DOHH2 (cell line): ENCODE measurements around the gene PEX10.

Experiments
- H3F3A ChIP-seq: fragments of 200-600 bp; sonication (generic), shearing (Covaris generic); 2 replicates; pipeline ENCODE4 v1.6.0; 2016; ENCODE audit warnings: antibody characterized with exemption, mild to moderate bottlenecking; ENCODE audit not compliant: control insufficient read depth, insufficient read depth
- H3K27ac ChIP-seq: fragments of 200-600 bp; sonication (generic); 2 replicates; pipeline ENCODE4 v1.5.1; 2014; ENCODE audit warnings: low read depth, mild to moderate bottlenecking, low read length, moderate library complexity
- H3K27me3 ChIP-seq: fragments of 200-600 bp; sonication (generic); 2 replicates; pipeline ENCODE4 v1.6.1; 2014; ENCODE audit warnings: mild to moderate bottlenecking, low read length, mixed read lengths; ENCODE audit not compliant: control insufficient read depth
- H3K36me3 ChIP-seq: fragments of 200-600 bp; sonication (generic); 2 replicates; pipeline ENCODE4 v1.6.1; 2014; ENCODE audit warnings: mild to moderate bottlenecking, low read length, moderate library complexity, mixed read lengths; ENCODE audit not compliant: control insufficient read depth
- H3K4me1 ChIP-seq: fragments of 200-600 bp; sonication (generic); 2 replicates; pipeline ENCODE4 v1.6.1; 2014; ENCODE audit warnings: mild to moderate bottlenecking, low read length, mixed read lengths; ENCODE audit not compliant: control insufficient read depth
- H3K4me2 ChIP-seq: fragments of 200-600 bp; sonication (generic); 2 replicates; pipeline ENCODE4 v1.6.0; 2014; ENCODE audit warnings: mild to moderate bottlenecking, low read length, moderate library complexity
- H3K4me3 ChIP-seq: fragments of 200-600 bp; sonication (generic); 2 replicates; pipeline ENCODE4 v1.5.1; 2014; ENCODE audit warnings: mild to moderate bottlenecking, low read length, mixed read lengths
- H3K79me2 ChIP-seq: fragments of 200-600 bp; sonication (generic); 2 replicates; pipeline ENCODE4 v1.6.1; 2014; ENCODE audit warnings: mild to moderate bottlenecking, low read length, mixed read lengths; ENCODE audit not compliant: control insufficient read depth
- H3K9me2 ChIP-seq: fragments of 200-600 bp; sonication (generic); replicated peaks from 2 replicates; pipeline ENCODE4 v1.6.1; 2014; ENCODE audit warnings: mild to moderate bottlenecking, low read length, mixed read lengths; ENCODE audit not compliant: control insufficient read depth
- H3K9me3 ChIP-seq: fragments of 200-600 bp; sonication (generic); 2 replicates; pipeline ENCODE4 v1.6.1; 2014; ENCODE audit warnings: antibody characterized with exemption, low read length, mixed read lengths; ENCODE audit not compliant: control insufficient read depth, insufficient read depth
- H4K20me1 ChIP-seq: fragments of 200-600 bp; sonication (generic); 2 replicates; pipeline ENCODE4 v1.6.0; 2014; ENCODE audit warnings: low read depth, mild to moderate bottlenecking, antibody characterized with exemption, low read length, moderate library complexity; ENCODE audit not compliant: control insufficient read depth, insufficient read depth
- CTCF ChIP-seq: fragments of 200-600 bp; sonication (generic); IDR thresholded peaks from one replicate; pipeline ENCODE4 v1.5.1; 2014; ENCODE audit warnings: antibody characterized with exemption, mild to moderate bottlenecking, low read depth, low read length; ENCODE audit not compliant: poor library complexity, severe bottlenecking
- EZH2phosphoT487 ChIP-seq: fragments of 200-600 bp; sonication (generic); IDR thresholded peaks from 2 replicates; pipeline ENCODE4 v1.6.1; 2017; ENCODE audit warnings: borderline replicate concordance, mild to moderate bottlenecking, antibody characterized with exemption, low read length, moderate library complexity, mixed read lengths

PEX10 gene

GRCh38 chr1:2375246-2375922 is 37.0 kb downstream of the PEX10 start:
- TF ChIP-seq CTCF = no peak
- TF ChIP-seq EZH2phosphoT487 = no peak
- H3K36me3 ChIP-seq = no peaks in the 10 kb centered on the region
- no peaks in the 10 kb centered on the region for H3K9me3 ChIP-seq
- H3K9me2 ChIP-seq = no peaks in the 10 kb centered on the region
- H4K20me1 ChIP-seq = no peaks in the 10 kb centered on the region
- H3K4me2 ChIP-seq = no peak overlapping the region
- H3K4me3 ChIP-seq = no peak overlapping the region
- no peaks in the 10 kb centered on the region for H3K27me3 ChIP-seq
- H3K79me2 ChIP-seq = no peaks in the 10 kb centered on the region
- no peaks in the 10 kb centered on the region for H3F3A ChIP-seq
- H3K4me1 ChIP-seq = no peaks in the 10 kb centered on the region
- no peak overlapping the region for H3K27ac ChIP-seq

- no peaks in the 10 kb centered on the region for H3K79me2 ChIP-seq
- no peaks in the 10 kb centered on the region for H3K27me3 ChIP-seq
- TF ChIP-seq CTCF (no peak), EZH2phosphoT487 (no peak)
- no peak overlapping the region for H3K4me2 ChIP-seq
- no peak overlapping the region for H3K4me3 ChIP-seq
- no peaks in the 10 kb centered on the region for H3K4me1 ChIP-seq
- H3K9me3 ChIP-seq = no peaks in the 10 kb centered on the region
- no peaks in the 10 kb centered on the region for H3K9me2 ChIP-seq
- no peaks in the 10 kb centered on the region for H3K36me3 ChIP-seq
- no peaks in the 10 kb centered on the region for H3F3A ChIP-seq
- H4K20me1 ChIP-seq = no peaks in the 10 kb centered on the region
- H3K27ac ChIP-seq = no peak overlapping the region
Observed at GRCh38 chr1:2374252-2375155, 37.9 kb downstream of the PEX10 start.

GRCh38 chr1:2373551-2374251 is 38.7 kb downstream of the PEX10 start:
- H3K9me3 ChIP-seq = no peaks in the 10 kb centered on the region
- no peaks in the 10 kb centered on the region for H4K20me1 ChIP-seq
- no peaks in the 10 kb centered on the region for H3F3A ChIP-seq
- H3K79me2 ChIP-seq = no peaks in the 10 kb centered on the region
- no peak for TF ChIP-seq CTCF
- no peak for TF ChIP-seq EZH2phosphoT487
- H3K27ac ChIP-seq = no peak overlapping the region
- H3K4me2 ChIP-seq = no peak overlapping the region
- H3K4me3 ChIP-seq = no peak overlapping the region
- H3K36me3 ChIP-seq = no peaks in the 10 kb centered on the region
- no peaks in the 10 kb centered on the region for H3K27me3 ChIP-seq
- H3K4me1 ChIP-seq = no peaks in the 10 kb centered on the region
- no peaks in the 10 kb centered on the region for H3K9me2 ChIP-seq
